Prostate gland (tissue), 2 donors: ENCODE results near the gene RAET1L. TPM values are rescaled to one million over a fixed set of nuclear protein-coding genes. Genes with fewer than 3 reads are reported as not detected.
A peak's percentile ranks its signal among the peaks of the same experiment; 100 is the strongest.

Experiments used
- DNase-seq: peaks from one replicate; pipeline ENCODE4 v3.0.0-alpha.2; 2019; ENCODE audit warnings: low spot score
- H3K27ac ChIP-seq, 2 donors: fragments of 200-600 bp; sonication (generic); 2 replicates each; pipeline ENCODE4 v1.5.1; 2017 to 2019
- H3K27me3 ChIP-seq: fragments of 200-600 bp; sonication (generic); replicated peaks from 2 replicates; pipeline ENCODE4 v1.5.1; 2019; ENCODE audit not compliant: insufficient read depth
- H3K36me3 ChIP-seq, 2 donors: fragments of 200-600 bp; sonication (generic); 1 replicate in 1 of 2; 2 replicates in 1 of 2; pipeline versions ENCODE4 v1.5.1 to v1.8.1; 2017 to 2019
- H3K4me1 ChIP-seq: fragments of 200-600 bp; sonication (generic); replicated peaks from 2 replicates; pipeline ENCODE4 v1.5.1; 2019
- H3K4me3 ChIP-seq, 2 donors: fragments of 200-600 bp; sonication (generic); 2 replicates each; pipeline ENCODE4 v1.5.1; 2017 to 2019
- H3K9me3 ChIP-seq: fragments of 200-600 bp; sonication (generic); 2 replicates; pipeline ENCODE4 v1.5.1; 2017
- POLR2A ChIP-seq: fragments of 450-650 bp; IDR thresholded peaks from one replicate; pipeline ENCODE4 v1.6.1; 2016; ENCODE audit warnings: antibody characterized with exemption, mild to moderate bottlenecking
- POLR2AphosphoS5 ChIP-seq: sonication (generic); formaldehyde crosslinking; IDR thresholded peaks from one replicate; pipeline ENCODE4 v1.6.1; 2017; ENCODE audit warnings: antibody characterized with exemption
- WGBS: methylation state at CpG from one replicate; pipeline ENCODE4 v1.1.5; 2018; 5-methylcytosine and 5-hydroxymethylcytosine counted together
- intact Hi-C: fragments of 100-400 bp; cut with DNase I; formaldehyde crosslinking; loops from one replicate; pipeline ENCODE4 v1.14.2; 2022
- total RNA-seq, 2 donors: library from RNA; depleted of rRNA; stranded (reverse); fragments of >200 nt; gene quantifications; one replicate each; pipeline ENCODE4 v1.1.0, GENCODE V29; 2016
- TF ChIP-seq, protein P1 (sequence below), 4 experiments: fragments of 200-600 bp in 2 of 4; fragments of 450-650 bp in 2 of 4; sonication (generic) in 2 of 4; IDR thresholded peaks; 1 replicate in 3 of 4; 2 replicates in 1 of 4; pipeline ENCODE4 v1.5.1; 2016 to 2019; ENCODE audit warnings: antibody characterized with exemption in 4 of 4, mild to moderate bottlenecking in 2 of 4, moderate library complexity in 2 of 4

Gene RAET1L
- total RNA-seq, 2 donors from 2014 or later: not detected

DNA sequence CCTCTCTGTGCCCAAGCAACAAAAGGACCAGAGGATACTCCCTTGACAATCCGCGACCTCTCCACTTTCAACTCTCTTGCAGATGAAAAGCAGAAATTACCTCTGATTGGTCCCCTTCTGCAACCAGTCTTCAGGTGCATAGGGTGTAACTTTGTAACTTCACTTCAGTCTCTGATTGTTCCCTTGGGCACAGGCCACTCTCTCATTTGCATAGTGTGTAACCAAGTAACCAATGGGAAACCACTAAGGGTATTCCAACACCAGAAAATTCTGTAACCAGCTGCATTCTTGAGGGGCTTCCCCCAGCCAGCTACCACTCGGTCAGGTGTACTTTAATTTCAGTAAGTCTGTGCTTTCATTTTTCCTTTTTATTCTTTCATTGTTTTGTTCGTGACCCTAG is 4.4 kb upstream of the RAET1L start:
- WGBS: 70% methylated on average over 4 of the region's 4 CpGs
- intact Hi-C loops: no loop called here
- Histone ChIP-seq H3K36me3 (no peaks in the 10 kb centered on the region), H3K4me1 (peaks cover 12% of the 10 kb centered on the region), H3K27ac (no peak overlapping the region), H3K27me3 (peaks cover 5% of the 10 kb centered on the region), H3K4me3 (no peak overlapping the region), H3K9me3 (no peaks in the 10 kb centered on the region)
- DNase-seq: no peak
- TF ChIP-seq POLR2AphosphoS5 (no peak), POLR2A (no peak)
- TF ChIP-seq, protein P1, sequence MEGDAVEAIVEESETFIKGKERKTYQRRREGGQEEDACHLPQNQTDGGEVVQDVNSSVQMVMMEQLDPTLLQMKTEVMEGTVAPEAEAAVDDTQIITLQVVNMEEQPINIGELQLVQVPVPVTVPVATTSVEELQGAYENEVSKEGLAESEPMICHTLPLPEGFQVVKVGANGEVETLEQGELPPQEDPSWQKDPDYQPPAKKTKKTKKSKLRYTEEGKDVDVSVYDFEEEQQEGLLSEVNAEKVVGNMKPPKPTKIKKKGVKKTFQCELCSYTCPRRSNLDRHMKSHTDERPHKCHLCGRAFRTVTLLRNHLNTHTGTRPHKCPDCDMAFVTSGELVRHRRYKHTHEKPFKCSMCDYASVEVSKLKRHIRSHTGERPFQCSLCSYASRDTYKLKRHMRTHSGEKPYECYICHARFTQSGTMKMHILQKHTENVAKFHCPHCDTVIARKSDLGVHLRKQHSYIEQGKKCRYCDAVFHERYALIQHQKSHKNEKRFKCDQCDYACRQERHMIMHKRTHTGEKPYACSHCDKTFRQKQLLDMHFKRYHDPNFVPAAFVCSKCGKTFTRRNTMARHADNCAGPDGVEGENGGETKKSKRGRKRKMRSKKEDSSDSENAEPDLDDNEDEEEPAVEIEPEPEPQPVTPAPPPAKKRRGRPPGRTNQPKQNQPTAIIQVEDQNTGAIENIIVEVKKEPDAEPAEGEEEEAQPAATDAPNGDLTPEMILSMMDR (IDR thresholded peaks at IDR 0.05): no peak

DNA sequence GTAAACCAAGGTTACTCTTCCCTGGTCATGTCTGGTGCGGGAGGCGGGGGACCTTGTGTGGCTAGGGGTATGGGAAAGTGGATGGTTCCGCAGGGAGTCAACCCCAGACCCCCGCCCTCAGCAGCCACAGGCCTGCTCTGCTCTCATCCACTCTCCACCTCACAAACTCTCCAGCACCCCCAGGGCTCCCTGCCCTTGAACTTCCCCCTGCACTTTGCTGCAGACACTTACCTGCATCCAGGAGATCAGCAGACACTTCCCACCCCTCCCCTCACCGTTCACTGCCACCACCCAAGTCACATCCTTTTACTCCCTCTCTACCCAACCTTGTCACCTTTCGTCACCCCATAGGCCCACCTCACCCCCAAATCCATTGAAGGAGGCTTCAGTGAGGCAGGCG is 3.9 kb upstream of the RAET1L start:
- Histone ChIP-seq H3K27me3 (peaks cover 5% of the 10 kb centered on the region), H3K27ac (no peak overlapping the region), H3K4me3 (no peak overlapping the region), H3K36me3 (no peaks in the 10 kb centered on the region), H3K4me1 (peaks cover 12% of the 10 kb centered on the region), H3K9me3 (no peaks in the 10 kb centered on the region)
- no peak for DNase-seq
- 93% methylated on average over 7 of the region's 7 CpGs for WGBS
- TF ChIP-seq POLR2AphosphoS5: no peak
- TF ChIP-seq, protein P1 (IDR thresholded peaks at IDR 0.05): no peak
- TF ChIP-seq POLR2A: no peak
- intact Hi-C loops: no loop called here

DNA sequence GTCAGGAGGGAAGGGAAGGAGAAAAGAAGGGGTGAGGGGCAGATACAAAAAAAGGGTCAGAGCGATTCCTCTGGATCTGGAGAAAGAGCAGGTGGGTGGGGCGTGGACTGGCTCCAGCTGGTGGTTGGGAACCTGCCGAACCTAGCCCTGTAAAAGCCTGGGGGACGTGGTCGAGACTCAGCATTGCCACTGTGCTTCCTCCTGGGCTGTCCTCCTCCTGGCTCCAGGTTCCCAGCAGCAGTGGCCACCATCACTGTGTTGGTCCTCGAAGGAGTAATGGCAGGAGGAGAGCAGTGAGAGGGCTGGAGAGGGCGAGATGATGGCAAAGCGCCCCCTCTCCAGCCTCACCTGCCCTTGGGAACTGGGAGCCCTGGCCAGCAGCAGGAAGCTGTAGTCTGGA is 3.5 kb upstream of the RAET1L start:
- intact Hi-C loops: no loop called here

DNA sequence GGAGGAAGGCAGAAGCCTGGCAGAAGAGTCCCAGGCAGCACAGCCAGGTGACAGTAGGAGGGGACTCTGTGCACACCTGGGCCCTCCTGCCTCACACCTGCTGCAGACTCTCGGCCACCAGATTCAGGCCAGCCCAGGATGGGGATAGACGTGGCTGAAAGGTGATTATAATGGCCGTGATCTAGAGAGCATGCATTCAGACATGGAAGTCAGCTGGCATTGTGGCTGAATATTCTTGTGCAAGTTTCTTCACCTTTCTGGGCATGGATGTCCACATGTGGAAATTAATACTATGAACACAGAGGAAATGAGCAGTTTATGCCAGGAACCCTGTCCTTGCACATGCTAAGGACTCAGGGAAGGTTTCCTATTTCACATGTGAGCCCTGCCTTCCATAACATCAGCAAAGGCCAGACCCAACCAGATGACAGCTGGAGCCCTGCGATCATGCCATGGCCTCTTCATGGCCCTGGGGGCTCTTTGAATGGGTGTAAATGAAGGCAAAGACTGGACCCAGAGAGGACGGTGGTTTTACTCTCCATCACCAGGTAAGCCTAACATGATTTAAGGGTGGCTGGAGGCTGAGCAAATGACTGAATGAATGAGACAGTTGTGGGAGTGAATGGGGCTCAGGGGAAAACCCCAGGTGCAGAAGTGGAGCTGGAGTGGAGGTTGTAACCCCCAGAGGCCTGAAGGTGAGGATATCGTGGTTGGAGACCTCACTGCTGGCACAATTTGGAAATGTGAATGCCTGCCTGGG is 2.7 kb upstream of the RAET1L start:
- DNase-seq: no peak
- peaks cover 5% of the 10 kb centered on the region for H3K27me3 ChIP-seq
- no peak overlapping the region for H3K4me3 ChIP-seq
- no peaks in the 10 kb centered on the region for H3K9me3 ChIP-seq
- no peaks in the 10 kb centered on the region for H3K36me3 ChIP-seq
- intact Hi-C loops: no loop called here
- 91% methylated on average over 6 of the region's 6 CpGs for WGBS
- TF ChIP-seq POLR2A: no peak
- TF ChIP-seq, protein P1 (IDR thresholded peaks at IDR 0.05): no peak
- TF ChIP-seq POLR2AphosphoS5: no peak
- peaks cover 12% of the 10 kb centered on the region for H3K4me1 ChIP-seq
- no peak overlapping the region for H3K27ac ChIP-seq

More for the DNA sequence above, 3.5 kb upstream of the RAET1L start:
- TF ChIP-seq POLR2AphosphoS5: peak; percentile 14
- TF ChIP-seq, protein P1 (IDR thresholded peaks at IDR 0.05): no peak
- WGBS: 47% methylated on average over 8 of the region's 8 CpGs
- H3K4me3 ChIP-seq: no peak overlapping the region
- H3K27me3 ChIP-seq: peaks cover 5% of the 10 kb centered on the region
- peak; percentile 46 for DNase-seq
- H3K36me3 ChIP-seq: no peaks in the 10 kb centered on the region
- H3K27ac ChIP-seq: no peak overlapping the region
- peaks cover 12% of the 10 kb centered on the region for H3K4me1 ChIP-seq
- H3K9me3 ChIP-seq: no peaks in the 10 kb centered on the region
